ENCODE measurements around the gene TK1.

DNA sequence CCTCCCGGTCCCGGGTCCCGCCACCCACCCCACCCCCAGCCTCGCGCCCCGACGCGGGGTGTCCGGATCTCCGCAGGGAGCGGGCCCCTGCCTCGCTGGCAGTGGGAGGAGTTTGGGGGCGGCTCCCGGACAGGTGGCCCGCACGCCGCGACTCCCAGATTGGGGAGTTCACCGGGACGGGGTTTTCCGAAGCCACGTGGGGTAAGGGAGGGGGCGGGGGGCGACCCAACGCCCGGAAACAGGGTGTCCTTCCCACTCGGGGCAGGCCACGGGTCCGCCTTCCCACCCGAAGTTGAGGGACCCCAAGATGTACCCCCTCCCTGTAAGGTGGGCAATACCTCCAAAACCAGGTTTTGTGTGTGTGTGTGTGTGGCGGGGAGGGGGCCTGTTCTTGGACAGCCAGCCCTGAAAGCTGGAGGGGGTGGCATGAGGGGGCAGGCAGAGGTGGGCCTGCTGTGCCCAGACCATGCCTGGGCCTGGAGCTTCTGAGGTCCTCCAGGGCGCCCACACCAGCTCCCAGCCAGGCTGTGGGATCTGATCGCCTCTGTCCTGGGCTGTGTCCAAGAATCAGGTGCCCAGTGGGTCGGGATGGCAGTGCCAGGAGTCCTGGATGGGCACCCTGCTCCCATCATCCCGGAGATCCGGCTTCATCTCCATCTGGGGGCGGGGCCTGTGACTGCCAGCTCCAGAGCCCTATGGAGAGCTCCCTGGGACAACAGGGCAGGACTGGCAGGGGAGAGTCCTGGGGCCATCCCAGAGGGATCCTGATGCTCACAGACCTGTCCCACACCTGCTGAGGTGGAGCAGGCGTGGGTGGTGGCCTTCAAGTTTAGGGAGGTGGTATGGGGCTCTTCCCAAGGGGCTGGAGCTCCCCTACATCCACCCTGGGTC lies 17.7 kb downstream of the TK1 start:
- TF ChIP-seq CTCF (IDR thresholded peaks at IDR 0.05) = no peak
- TF ChIP-seq EZH2 (IDR thresholded peaks at IDR 0.05; ENCODE audit: borderline replicate concordance, insufficient read depth, low read depth, low read length, poor library complexity, severe bottlenecking) = no peak
